RKO (cell line): Measurements from ENCODE around the gene ACKR2.
"Not testable (repeated sequence)": the region's sequence is repeated elsewhere in the genome, so short reads cannot be mapped to it uniquely, and the experiment has no call there.

Experiments used
- DNase-seq: peaks from one replicate; pipeline ENCODE4 v3.0.0-alpha.2; 2016; ENCODE audit warnings: low spot score

Gene ACKR2

DNA sequence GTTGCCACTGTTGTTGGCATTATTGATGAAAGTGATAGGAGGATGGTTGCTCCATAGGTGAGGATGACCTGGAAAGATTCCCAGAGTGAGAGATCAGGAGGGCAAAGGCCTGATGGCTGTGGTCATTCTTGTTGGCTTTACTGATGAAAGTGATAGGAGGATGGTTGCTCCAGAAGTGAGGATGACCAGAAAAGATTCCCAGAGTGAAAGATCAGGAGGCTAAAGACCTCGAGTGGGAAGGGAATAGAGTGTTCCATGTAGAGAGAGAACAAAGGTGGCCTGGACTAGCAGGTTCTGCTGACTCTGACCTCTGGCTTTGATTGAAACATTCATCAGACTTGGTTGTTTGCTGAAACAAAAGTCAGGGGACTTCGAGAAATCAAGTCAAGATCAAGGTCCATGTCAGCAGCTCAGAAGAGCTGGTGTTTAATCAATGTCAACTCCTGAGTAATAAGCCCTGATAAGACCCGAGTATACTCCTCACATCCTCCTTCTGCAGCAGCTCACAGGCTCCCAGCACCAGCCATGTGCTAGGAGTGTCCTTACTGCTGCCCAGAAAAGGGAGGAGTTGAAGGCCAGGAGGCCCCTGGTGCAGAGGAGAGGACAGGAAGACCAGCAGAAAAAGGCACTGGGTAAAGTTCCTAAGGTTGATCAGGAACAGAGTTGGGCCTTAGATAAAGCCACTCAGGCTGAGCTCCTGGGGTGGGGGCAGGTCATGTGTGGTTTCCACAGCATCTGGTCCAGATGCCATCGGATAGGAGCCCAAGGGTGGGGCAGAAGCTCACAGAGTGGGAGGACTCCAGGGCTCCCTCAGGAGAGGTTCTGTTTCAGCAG is 46.5 kb downstream of the ACKR2 start:
- no peak for DNase-seq

DNA sequence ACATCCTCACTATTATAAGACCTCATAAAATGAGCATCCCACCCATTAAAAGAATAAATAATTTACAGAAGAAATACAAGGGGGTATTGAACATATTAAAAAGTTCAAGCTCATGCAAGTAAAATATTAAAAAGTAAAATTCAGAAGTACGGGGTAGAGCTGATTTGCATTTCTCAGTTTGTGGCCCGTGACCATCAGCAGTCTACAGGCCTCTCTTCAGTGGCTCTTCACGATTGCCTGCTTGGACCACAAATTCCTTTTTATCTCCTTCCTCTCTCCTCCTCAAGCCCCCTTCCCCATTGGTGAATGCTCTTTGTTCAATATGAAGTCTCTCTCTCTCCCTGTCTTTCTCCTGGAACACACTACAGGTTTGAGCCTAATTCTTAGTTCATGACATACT is 47.3 kb downstream of the ACKR2 start:
- DNase-seq: no peak

DNA sequence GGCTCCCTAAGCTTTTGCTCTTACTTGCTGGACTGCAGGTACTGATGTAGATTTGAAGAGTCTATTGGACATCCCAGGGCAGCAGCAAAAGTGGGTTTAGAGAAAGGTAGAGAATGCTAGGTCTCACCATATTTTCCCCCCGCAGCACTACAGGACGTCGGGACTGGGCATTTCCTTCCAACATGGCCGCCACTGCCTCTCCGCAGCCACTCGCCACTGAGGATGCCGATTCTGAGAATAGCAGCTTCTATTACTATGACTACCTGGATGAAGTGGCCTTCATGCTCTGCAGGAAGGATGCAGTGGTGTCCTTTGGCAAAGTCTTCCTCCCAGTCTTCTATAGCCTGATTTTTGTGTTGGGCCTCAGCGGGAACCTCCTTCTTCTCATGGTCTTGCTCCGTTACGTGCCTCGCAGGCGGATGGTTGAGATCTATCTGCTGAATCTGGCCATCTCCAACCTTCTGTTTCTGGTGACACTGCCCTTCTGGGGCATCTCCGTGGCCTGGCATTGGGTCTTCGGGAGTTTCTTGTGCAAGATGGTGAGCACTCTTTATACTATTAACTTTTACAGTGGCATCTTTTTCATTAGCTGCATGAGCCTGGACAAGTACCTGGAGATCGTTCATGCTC is 55.2 kb downstream of the ACKR2 start:
- DNase-seq: no peak

DNA sequence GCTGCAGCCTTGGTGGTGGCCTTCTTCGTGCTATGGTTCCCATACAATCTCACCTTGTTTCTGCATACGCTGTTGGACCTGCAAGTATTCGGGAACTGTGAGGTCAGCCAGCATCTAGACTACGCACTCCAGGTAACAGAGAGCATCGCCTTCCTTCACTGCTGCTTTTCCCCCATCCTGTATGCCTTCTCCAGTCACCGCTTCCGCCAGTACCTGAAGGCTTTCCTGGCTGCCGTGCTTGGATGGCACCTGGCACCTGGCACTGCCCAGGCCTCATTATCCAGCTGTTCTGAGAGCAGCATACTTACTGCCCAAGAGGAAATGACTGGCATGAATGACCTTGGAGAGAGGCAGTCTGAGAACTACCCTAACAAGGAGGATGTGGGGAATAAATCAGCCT is 56.0 kb downstream of the ACKR2 start:
- no peak for DNase-seq

DNA sequence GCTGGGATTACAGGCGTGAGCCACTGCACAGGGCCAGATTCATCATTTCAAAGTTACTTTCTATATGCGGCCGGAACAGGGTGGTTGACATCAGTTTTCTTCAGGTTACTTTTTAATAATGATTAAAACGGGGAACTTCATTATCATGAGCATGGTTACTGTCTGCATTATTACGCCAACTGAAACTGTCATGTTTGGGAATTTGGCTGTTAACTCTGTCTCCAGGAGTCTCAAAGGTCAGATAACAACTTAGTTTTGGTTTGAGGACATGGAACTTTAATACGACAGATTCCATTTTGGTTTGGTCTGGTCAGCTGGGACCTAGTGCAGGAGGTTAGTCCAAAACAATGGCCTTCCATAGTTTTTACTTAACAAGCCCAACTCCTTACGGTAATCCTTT is 57.9 kb downstream of the ACKR2 start:
- no peak for DNase-seq

DNA sequence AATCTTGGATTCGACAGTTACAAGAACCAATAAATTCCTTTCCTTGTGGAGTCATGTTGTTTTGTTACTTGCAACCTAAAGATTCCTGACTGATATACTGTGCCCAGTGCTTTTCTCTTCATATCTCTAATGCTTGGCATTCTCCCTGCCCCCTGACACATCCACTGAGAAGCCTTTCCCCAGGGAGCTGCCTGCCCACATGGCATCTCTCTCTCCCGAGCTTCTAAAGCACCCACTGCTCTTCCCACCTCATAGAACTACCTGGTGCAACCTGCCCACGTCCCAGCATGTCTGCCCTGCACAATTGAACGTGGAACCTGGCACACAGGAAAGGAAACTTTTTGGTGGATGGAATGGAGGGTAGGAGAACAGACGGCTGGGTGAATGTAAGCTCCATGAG is 59.6 kb downstream of the ACKR2 start:
- DNase-seq: no peak

DNA sequence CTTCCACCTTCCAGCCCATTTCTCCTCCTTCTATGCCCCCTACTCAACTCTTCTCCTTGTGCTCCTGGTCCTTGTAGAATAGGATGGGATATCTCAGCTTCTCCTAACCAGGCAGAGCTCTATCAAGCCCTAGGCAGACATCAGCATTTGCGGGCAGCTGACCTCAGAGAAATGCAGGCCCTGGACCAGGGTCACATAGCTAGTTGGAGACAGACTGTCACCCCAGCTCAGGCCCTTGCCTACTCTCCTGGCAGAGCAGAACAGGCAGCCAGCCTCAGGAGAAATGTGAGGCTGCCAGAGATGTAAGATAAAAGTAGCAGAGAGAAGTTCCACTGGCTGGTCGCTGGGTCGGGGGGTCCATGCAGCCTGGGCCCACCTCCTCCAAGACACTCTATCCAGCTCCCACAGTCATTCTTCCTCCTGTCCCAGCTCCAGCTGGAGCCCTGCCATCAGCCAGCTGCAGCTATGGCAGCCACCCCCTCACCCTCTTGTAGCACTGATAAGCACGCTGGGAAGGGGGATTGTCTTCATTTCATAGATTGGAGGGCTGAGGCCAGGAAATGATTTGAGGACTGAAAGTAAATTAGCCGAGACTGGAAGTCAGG is 62.4 kb downstream of the ACKR2 start:
- no peak for DNase-seq

DNA sequence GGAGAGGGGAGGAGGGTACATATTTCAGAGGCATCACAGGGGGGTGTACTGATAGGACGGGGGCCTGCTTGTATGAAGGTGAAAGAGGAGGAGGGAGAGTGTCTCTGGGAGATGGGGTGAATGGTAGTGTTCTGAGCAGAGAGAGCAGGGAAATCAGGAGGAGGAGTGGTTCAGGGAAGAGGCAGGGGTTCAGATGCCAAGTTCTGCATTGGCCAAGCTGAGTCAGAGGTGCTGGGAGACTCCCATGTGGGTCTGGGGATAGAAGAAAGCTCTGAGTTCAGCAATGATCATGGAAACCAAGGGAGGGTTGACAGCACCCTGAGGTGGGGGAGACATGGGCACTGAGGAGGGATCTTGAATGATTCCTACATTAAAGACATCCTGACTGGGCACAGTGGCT is 63.5 kb downstream of the ACKR2 start:
- DNase-seq: no peak

DNA sequence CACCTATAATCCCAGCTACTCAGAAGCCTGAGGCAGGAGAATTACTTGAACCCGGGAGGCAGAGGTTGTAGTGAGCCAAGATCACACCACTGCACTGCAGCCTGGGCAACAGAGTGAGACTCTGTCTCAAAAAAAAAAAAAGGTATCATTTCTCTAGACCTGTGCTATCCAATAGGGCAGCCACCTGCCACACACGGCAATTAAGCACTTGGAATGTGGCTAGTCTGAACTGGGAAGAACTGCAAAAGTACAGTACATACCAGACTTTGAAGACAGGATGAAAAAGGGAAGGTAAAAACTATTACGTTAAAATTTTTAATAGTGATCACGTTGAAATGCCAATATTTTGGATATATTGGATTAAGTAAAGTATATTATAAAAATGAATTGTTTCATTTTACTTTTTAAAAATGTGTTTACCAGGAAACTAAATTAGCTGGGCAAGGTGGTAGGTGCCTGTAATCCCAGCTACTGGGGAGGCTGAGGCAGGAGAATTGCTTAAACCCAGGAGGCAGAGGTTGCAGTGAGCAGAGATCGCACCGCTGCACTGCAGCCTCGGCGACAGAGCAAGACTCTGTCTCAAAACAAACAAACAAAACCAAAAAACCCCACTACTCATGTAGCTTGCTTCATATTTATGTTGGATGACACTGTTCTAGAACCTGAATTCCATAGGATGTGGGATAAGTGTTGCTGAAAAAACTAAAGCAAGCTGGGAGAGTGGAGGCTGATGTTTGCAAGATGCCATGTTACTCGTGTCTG is 64.2 kb downstream of the ACKR2 start:
- DNase-seq: no peak

DNA sequence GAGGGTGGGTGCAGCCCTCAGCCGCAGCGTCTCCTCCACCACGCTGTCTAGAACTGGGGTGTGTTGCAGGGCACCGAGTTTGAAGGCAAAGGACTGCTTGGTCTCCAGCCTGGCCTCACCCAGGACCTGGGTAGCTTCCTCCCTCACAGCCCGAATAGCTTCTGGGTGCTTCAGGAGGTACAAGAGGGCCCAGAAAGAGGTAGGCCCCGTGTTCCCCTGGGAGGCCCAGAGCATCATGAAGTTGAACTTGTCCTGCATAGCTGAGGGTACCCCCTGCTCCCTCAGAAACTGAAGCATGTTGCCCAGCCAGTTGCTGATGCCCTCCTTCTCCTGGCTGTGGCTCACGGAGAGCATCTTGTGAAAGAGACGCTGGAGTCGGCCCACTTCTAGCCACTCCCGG is 65.5 kb downstream of the ACKR2 start:
- no peak for DNase-seq

DNA sequence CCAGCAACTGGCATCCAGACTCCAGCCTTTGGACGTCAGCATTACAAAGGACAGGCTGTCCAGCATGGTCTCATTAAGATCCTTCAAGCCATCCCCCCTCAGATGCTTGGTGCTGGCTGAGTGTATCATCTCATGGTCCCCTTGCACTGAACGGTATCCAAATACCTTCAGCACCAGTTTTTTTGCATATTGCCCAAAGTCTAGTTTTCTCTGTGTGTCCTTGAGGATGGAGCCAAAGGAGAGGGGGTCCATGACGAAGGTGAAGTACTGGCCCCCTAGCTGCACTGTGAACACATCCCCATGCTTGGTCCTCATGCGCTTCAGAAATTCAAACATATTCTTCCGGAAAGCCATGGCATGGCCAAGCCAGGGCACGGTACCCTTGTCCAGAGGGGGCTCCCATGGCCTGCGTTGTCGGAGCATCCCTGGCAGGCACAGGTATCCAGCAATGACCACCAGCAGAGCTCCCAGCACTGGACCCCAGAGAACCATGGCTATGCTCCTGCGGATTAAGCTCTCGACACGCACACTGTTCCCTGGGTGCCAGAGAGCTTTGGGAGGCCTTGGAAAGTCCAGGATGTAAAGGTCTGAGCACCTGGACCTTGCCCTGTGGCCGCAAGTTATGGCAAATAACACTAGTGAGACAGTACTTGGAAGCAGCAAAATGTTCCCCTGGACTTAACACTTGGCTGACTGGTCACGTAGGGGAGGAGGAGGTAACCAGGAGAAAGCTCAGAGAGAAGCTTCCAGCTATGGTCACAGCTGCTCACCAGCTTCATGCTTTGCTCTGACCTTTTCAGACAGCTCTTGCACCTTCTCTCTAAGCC is 66.3 kb downstream of the ACKR2 start, which contains the start of gene CYP8B1:
CYP8B1 (minus strand) TSS at position 555 of the 827 bp plus-strand sequence; CDS start at position 492, 63 bp downstream.
- no peak for DNase-seq

DNA sequence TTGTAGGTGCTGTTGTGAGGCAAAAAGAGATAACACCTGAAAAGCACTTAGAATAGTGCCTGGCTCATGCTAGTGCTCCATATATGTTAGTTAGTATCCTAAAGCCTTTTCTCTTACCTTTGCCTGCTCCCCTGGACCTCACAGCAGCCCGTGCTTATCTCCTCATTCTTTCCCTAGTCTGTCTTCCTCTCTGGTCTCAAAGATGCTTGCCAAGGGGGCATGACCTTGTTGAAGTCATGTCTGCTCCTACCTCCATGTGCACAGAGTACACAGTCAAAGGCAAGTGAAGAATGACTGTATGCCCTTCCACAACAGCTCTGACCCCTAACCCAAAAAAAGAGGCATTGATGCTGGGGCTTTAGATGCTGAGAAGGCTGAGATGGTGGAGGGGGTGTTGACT is 67.2 kb downstream of the ACKR2 start:
- no peak for DNase-seq

DNA sequence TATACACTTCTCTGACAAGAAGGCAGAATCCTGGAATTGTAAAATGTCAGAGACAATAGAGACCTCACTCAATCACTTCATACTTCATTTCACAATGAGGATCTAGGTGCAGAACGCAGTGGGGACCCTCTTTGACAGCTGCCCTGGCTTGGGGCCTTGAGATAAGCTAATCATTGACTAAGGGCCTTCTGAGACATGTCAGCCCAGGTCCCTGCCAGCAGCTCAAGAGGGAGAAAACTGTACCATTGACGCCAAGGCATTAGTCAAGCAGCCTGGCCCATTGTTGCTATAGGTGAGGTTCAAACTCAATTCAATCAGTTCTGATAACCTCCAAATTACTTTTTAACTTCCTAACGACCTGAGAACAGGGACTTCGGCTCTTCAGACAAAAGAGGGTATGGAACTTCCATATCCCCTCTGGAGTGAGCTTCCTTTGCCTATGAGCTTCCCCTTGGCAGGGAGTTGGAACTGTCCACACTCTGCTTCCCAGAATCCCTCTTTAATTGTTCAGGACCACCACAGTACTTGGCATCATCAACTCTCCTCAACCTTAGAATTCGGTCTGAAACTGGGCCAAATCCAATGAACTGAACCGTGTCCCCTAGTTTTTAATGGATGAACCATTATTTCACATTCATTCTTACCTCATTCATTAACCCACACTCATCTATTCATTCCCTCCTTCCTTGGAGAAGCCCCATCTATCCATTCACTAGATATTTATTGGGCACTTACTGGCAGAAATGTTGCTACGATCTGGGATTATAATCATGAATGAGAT is 67.9 kb downstream of the ACKR2 start:
- DNase-seq: no peak

DNA sequence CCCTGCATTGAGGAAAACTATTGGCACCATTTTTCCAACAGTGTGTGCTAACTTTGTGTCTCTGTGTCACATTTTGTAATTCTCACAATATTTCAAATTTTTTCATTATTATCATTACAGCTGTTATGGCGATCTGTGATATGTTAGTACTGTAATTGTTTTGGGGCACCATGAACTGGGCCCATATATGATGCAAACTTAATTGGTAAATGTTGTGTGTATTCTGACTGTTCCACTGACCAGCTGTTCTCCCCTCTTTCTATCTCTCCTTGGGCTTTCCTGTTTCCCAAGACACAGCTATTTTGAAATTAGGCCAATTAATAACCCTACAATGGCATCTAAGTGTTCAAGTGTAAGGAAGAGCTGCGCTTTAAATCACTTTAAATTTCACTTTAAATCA is 68.6 kb downstream of the ACKR2 start:
- DNase-seq: no peak

DNA sequence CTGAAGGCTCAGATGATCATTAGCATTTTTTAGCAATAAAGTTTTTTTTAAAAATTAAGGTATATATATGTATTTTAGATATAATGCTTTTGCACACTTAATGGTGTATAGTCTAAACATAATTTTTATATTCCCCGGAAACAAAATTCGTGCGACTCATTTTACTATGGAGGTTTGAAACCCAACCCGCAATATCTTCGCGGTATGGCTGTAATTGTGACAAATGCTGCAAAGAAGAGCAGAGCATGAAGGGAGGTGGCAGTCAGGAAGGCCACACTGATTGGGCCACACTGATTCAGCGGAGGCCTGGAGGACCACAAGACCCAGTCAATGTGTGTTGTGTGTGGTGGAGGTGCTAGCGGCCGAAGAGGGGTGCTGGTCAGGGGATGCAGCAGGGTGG is 70.9 kb downstream of the ACKR2 start:
- no peak for DNase-seq

DNA sequence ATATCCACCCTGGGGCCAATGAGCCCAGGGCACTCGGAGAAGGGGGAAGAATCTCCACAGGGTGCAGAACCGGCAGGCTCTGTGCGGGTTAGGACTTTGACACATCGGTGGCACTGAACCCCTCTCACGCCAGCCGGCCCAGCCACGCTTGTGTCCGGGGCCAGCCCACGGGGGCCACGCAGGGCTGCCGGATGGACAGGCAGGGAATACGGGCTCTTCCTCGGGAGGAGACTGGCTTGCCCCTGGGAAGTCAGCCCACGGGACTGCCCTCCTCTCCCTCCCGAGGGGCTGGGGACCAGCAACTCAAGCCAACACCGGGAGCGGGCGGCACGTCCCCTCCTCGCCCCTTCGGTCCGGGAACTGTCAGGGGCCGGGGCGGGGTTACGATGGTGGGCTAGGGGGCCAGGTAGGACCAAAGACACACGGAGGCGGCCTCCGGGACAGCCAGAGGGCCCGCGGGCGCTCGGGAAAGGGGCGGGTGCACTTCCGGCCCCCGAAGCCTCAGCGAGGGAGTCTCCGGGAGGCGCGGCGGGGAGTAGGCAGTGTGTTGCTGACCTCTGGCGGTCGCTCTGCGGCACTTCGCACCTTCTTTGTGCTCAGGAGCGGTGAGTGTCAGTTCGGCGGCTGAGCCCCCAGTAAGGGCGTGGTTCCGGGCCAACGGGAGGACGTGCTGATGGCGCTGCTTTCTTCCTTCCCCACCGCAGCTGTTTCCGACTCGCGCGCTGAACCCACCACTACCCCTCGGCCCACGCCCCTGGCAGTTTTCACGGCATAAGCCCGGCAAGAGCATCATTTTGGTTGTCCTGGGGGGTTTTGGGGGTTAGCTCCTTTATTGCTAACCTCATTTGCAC is 71.6 kb downstream of the ACKR2 start:
- DNase-seq: peak; percentile 92

DNA sequence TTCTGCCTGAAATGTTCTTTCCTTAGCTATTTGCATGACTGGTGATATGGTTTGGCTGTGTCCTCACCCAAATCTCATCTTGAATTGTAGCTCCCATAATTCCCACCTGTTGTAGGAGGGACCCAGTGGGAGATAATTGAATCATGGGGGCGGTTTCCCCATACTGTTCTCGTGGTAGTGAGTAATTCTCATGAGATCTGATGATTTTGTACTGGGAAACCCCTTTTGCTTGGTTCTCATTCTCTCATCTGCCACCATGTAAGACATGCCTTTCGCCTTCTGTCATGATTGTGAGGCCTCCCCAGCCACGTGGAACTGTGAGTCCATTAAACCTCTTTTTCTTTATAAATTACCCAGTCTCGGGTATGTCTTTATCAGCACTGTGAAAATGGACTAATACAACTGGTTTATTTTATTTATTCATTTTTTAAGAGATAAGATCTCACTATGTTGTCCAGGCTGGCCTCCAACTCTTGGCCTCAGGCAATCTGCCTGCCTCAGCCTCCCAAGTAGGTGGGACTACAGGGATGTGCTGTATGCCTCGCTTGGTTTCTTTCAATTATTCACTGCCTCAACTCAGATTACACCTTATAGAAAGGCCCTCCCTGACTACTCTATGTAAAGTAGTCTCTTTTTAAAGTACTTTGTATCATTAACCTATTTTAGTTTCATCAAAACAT is 74.1 kb downstream of the ACKR2 start:
- DNase-seq: not testable (repeated sequence)

DNA sequence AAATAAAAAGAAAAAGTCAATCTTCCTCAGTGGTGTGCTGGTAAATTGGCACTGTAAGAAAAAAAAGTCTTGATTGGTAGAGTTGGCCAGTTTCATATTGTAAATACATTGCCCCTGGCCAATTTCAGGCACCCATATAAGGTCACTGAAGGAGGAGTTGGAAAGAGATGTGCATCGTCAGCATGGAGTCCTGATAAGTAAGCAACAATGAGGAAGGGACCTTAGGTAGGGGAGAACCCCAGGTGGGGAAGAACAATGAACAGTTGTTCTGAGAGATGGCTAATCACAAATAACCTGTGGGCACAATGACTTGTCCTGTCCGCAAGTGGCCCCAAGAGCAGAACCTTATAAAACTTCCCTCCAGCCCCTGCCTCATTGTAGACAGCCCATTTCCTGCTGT is 75.1 kb downstream of the ACKR2 start:
- no peak for DNase-seq

DNA sequence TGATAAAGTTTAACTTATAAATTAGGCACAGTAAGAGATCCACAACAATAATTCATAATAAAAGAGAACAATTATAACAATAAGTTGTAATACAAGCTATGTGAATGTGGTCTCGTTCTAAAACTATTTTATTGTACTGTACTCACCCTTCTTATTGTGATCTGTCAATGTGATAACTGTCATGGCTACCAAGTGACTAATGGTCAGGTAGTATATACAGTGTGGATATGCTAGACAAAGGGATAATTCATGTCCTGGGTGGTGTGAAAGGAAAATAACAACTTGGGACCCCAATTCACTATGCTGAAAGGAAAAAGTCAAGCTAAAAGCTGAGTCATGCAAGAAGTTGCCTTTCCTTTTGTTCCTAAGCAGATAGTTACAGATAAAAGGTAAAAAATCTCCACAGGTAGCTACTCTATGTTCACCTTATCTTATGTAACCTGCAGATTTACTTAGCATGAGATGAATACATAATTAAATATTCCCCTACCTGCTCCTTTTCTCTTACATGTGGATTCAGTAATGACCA is 77.1 kb downstream of the ACKR2 start:
- no peak for DNase-seq
